GM21390 (cell line): ENCODE data around the gene AKT3.

ENCODE experiments used
- ATAC-seq: cut with Tn5 transposase; IDR thresholded peaks from one replicate; pipeline ENCODE4 v1.9.1; 2021; ENCODE audit not compliant: unreplicated experiment

AKT3 gene

DNA sequence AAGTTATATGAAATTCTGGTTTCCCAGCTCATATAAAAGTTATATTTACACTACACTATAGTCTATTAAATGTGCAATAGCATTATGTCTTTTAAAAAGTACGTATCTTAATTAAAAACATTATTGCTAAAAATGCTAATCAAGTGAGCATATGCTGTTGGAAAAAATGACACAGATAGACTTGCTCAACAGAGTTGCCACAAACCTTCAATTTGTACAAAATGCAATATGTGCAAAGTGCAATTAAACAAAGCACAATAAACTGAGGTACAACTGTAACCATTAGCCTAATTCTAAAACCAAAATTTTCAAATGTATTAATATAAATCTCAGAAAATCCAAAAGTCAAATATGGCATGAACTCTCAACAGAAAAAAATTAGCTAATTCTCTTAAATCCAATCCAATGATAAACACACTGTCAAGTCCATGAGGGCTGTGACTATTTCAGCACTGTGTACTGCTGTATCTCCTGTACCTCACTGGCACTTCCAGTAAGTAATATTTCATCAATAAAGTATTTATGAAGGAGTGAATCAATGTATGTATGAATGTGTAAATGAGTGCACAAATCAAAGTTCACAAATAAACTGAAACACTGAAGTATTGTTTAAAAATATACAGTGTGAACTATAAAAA is 116.3 kb downstream of the AKT3 start:
- ATAC-seq, result no peak

DNA sequence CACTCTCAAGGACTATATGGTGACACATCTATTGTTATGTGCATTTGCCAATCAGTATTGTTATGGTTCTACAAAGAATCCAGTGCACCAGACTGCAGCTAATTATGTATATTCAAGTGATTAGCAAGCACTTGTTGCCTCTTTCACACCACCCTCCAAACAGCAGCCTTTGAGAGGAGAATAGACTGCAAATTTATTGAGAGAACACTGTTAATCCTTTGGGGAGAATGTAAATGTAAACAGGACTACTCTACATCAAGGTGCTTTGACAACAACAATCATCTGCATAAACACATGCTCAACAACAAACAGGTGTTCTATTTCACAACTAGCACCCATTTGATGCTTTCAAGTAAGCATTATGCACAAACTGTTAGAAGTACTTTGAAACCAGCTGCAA is 117.4 kb downstream of the AKT3 start:
- no peak for ATAC-seq

DNA sequence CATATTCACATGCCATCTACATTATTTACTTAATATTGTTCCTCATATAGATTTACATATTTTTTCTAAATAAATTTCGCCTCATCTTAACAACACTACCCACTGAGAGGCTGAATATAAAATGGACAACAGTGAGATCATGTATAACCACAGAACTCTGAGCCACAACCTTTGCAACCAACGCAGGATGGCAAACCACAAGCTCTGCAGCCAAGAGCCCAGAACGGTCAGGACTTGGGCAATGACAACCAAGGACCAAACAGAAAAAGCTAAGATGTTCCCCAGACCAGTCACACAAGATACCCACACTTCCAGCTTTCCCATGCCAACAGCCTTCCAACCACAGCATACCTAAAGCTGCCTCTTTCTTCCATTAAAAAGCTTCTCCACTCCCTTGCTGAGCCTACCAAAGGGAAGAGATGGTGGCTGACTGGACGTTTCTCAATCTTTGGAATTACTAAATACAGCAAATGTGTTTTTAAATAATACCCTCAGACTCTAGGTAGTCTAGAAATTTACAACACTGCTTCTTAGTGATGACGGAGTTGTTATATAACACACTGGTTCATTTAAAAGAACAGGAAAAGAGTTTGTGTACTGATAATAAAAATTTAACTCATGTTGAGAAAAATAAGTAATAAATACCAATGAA is 117.9 kb downstream of the AKT3 start:
- no peak for ATAC-seq

DNA sequence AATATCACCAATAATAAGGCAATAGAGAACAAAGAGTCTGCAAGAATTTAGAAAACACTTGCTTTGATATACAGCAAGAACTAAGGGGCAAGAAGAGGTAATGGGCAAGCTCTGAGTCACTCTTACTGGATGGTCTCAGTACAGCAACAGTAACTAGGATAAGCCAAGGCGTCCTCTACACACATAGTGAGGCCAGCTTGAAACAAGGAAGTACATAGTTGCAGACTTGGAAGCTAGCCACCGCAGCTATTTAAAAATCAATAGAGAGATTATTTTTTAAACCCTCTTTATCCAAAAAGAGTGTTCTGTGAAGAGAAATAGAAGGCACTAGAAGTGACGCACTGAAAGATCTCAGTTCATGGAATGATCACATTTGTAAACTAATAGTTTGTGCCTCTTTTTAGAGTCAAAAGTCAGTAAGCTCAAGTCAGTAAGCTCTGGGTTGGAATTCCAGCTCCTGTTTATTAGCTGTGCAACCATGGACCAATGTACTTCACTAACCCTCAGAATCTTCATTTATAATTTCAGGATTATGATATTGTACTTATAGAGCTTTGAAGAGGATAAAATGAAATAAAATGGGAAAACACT is 118.6 kb downstream of the AKT3 start:
- no peak for ATAC-seq

DNA sequence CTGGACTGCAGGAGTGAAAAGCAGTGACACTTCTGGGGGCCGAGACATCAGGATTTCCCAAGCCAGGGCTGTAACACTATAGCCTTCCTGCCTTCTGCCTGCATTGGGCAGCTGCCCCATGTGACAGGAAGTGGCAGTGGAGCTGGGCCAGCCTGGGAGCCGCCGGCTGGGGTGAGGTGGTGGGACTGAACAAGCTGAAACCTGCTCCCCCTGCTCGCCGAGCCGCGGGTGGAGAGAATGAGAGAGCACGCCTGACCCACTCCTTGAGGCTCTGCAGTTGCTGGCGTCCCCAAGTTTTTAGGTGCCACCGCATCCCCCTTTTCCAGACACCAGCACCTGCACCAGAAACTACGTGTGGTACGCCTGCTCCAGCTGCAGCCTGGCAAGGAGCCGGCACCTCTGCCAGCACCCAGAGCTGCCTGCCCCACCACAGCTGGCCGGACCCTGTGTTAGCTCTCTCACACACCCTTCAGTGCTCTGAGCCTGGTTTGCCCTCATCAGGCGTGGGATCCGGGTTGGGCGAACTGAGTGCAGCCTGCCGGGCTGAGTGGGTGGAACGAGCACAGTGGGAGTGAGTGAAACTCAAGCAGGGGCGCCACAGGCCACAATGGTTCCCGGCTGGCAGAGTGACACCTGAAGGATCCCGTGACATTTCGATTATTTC is 119.4 kb downstream of the AKT3 start:
- no peak for ATAC-seq

DNA sequence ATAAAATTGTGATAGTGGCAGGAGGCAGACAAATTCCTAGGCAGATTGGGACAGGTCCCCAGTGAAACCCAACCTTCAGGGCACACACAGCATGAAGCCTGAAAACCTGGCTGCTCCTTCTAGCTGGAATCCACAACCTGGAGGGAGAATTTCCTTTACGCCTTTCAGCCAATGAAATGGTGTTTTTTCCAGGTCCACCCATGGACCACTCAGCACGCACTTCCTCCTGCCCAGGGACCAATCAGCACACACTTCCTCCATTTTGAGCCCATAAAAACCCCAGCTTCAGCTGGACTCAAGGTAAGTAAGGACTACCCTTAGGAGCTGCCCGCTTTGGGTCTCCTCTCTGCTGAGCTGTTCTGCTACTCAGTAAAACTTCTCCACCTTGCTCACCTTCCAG is 120.1 kb downstream of the AKT3 start:
- ATAC-seq, result no peak

DNA sequence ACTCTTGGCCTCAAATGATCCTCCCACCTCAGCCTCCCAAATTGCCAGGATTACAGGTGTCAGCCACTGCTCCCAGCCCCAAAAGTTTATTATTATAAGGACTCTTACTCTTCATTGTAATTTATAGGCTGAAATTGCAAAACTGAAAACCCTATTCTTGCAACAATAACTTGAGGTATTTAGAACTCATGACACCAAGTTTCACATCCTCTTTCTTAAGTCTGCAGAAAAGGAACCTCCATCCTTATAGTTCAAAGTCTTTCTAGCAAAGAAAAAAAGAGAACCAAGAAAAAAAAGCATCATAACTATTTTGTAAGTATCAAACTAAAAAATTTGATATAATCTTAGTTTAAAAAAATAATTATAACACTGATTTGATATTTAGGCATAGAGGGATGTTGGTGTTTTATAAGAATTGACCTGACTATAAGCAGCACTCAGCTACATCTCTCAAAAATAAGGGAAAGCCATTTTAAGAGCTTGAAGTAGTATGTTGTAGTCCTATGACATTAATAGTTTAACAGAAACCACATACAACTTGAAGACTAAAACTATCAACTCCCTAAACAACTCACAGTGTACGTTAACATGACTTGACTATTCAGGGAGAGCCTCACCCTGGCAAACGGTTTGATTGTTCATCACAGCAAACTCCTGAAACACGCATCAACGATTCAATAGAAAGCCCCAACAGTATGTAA is 122.4 kb downstream of the AKT3 start:
- peak; percentile 79 for ATAC-seq

DNA sequence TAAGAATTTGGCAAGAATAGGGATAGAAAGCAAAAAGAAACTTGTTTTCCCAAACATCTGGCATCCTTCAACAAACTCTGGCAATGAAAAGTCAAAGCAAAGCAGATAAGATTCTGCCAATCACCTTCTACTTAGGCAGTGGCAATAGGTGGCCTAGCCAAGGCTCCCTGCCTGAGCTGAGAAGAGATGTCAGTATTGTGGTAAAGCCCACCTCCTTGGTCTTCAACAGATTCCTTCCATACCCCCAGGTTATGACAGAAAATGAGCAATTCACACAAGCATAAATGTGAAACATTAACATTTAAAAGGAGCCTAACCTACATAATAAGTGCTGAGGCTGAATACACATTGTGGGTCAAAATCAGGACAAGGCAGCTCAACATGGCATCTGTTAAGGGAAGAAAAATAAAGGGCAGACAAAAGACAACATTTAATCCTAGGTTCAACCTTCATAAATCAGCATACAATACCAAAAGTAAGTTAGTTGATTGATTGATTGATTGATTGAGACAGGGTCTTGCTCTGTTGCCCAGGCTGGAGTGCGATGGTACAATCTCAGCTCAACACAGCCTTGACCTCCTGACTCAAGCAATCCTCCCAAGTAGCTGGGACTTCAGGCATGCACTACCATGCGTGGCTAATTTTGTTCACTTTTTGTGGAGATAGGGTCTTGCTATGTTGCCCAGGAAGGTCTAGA is 123.1 kb downstream of the AKT3 start:
- peak; percentile 10 for ATAC-seq

DNA sequence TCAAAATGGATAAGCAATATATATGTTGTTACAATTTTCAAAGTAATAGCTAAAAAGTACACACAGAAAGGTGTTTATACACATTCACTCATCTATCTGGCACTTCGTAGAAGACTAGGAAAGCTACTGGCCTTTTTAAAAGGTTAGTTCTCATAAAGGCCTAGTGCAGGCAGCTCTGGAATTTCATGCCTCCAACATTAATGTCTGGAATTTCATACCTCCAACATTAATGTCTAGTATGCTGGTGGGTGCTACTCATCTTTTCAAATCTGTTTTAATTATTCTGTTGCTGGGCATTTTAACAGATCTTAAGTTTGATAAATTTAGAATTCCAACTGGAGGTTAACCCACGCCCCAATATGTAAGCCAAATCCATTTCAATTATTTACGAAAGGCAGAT is 124.2 kb downstream of the AKT3 start:
- ATAC-seq, result no peak

DNA sequence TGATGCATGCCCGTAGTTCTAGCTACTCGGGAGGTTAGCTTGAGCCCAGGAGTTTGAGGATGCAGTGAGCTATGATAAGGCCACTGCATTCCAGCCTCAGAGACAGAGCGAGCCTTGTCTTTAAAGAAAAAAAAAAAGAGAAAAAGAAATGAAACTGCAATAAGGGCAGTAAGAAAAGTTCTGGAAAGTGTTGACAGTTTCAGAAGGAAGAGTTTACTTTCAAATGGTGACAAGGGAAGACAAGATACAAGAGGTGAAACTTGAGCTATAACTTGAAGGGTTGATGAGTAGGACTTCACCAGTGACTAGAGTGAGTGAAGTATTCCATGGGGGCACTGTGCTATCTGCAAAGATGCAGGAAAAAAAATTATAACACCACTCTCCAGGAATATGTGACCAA is 125.0 kb downstream of the AKT3 start:
- ATAC-seq, result no peak

DNA sequence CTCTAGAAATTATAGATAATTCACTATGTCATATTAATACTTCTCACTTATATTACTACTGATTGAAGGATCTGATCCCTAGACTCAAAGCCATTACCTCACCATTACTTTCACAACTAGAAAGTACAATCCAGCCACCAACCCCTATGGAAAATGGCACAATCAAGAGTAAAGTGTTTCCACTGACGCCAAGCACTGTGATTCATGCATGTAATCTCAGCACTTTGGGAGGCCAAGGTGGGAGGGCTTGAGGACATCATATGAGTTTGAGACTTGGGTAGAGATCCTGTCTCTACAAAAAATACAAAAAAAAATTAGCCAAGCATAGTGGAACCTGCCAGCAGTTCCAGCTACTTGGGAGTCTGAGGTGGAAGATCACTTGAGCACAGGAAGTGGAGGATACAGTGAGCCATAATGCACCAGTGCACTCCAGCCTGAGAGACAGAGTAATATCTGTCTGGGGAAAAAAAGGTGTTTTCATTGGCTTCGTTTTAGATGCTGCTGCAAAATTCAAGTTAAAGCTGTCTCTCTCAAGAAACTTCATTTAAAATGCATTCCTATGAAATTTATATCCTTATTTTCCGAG is 126.5 kb downstream of the AKT3 start:
- no peak for ATAC-seq

DNA sequence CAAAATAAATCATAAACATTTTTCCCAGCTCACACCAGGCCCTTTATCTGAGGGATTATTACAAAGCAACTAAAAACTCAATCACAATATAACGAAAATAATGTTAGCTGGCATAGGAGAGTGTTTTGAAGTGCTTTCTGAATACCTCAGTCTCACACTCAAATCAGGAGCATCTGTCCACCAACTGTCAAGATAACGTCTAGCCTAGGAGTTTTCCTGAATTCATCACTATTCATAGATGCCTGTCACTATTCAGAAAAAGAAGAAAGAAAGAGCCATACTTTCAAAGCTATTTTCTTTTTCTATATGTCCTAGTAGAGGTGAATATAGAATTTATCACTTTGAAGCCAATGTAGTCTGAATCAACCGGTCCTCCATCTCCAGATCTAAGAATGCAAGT is 127.0 kb downstream of the AKT3 start:
- ATAC-seq, result no peak

DNA sequence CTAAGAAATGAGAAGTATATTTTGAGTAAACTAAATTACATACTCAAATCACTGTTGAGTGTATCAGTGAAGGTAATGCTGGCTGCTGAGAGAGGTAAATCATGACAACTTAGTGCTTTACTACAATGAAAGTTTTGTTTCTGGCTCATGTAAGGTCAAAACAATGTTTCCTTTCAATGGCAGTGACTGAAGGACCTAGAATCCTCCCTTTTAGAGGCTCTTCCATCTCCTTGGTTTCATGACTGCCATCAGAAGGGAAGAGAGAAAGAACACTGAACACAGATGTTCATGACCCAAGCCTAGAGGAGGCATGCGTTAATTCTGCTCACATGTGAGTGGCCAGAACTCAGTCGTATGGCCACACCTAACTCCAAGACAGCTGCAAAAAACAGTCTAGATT is 130.6 kb downstream of the AKT3 start:
- ATAC-seq, result no peak

DNA sequence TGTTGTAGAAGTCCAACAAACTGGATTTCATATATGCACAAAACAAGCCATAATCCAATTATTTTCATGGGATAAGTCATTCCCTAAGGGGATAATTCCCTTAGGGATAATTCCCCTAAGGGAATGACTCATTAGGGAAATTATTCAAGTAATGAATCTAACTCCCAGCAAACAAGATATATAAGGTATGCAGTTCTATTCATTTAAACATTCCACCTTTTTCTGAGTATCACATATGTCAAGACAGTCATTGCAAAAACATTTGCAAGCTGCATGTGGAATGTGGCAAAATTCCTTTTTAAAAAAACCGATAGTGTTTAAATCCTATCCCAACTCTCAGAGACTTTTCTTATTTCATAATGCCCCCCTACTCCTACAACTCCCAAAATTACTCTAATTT is 131.2 kb downstream of the AKT3 start:
- ATAC-seq, result no peak

DNA sequence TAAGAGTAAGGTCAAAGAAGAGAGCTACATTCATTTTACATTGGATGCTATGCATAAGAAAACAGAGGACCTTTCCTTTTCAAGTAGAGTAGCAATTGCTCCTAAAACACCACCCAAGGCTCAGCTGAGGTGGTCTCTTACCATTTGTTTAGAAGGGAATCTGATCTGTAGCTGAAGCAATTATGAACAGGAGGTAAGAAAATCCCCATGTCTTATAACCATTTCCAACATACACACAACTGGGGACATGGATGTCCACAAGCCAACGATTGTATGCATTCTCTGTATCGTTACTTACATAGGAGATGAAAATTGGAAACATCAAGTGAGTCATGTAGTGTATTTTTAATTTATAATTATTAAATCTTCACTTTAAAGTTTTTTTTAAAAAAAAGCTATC is 132.0 kb downstream of the AKT3 start:
- ATAC-seq, result no peak

DNA sequence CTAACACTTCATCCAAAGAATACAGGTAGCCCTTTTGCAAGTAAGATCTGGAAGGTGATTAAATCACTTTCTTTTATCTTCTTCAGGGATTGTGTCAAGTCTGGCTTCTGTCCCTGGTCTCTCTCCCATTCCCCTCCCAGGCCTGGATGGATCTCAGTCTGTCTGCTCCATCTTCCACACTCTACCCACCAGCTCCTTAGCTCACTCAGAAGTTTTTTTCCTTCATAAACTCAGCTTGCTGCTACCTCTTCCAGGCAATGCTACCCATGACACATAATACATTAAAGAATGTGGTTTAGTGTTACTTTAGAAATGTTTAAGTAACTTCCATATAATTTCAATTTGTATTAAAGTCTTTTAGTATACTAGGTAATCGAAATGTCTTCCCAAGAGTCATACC is 133.1 kb downstream of the AKT3 start:
- no peak for ATAC-seq

DNA sequence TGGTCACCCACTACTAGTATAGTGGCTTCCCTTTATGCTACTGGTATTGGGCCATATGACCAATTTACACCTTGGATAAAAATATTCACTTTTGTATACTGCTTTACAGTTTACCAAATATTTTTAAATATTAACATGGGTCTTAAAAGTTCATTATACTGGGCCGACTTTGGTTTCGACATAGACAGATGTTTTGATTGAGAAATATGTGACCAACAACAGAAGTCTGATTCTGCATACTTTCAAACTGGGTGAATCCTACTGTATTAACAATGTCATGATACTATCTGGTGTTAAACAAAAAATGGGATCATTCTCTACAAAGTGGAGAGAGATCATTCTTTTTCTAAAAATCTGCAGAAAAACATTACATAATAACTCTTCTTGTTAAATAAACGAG is 134.8 kb downstream of the AKT3 start:
- ATAC-seq, result no peak

DNA sequence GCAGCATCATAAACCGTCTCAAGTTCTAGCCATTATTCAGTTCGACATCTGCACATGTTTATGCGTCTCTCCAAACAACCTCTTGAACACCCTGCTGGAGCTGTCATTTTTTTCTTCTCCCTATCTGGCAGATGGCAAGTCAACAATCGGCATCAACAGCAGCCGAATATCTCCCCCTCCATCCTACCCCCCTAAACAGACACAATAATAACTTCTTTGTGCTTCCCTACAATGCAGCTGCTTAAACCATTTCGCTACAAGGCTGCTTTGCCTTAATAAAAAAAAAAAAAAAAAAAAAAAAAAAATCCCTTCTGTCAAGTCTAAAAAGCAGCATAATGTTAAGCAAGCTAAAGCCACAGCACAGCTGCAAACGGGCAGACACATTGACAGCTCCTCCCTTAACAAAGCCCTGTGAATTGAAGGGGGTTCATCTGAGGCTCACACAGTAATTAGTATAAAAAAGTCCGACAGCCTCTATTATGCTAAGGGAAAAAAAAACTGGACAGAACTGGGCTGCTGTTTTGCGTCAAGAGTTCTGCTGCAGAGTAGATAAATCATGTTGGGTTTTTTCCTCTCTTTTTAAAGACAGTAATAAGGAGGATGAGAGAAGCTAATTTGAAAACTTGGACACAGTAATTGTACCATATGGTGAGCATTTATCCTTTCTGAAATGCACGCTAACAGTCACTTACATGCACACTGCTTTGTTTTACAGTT is 136.4 kb downstream of the AKT3 start:
- no peak for ATAC-seq

DNA sequence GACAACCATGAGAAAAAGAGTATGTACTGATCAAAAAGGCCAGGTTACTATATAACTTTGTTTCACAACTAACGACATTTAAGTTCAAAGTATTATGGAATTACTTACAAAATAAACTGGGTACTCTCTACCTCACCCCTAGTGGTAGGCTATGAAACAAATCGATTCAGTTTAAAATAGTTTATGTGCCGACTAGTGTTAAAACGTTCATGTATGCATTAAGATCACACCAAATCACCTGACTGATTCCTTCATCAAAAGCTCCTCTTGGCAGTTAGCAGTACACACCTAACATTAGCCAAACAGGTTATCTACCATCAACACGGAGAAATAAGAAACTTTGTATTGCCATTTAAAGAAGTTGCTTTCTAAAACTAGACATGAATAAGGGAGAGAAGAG is 137.1 kb downstream of the AKT3 start:
- ATAC-seq, result no peak

DNA sequence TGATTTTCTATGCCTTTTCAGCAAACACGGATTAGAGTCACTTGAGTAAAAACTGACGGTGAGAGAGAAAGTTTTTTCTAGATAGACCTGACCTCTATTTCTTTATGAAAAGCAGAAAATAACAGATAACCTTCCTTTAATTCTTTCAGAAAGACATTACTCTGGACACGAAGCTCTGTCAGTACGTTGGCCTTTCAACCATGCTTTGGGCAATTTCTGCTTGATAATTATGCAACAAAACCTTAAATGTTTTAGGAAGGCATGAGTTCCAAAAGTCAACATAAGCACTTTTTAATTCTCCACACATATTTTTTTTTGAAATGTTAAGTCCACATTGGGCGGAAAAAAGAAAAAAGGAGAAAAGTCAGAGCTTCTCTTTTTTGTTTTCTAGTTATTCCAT is 137.8 kb downstream of the AKT3 start:
- no peak for ATAC-seq
